Measurements from ENCODE around the gene ACP2. TPM values are rescaled to one million over a fixed set of nuclear protein-coding genes. Genes with fewer than 3 reads are reported as not detected.

ACP2 gene
- total and polyA plus RNA-seq, 9 of the 15 experiments (the other 6 are each of a cell fraction or from before 2014, with no cell fraction given), result 1.9 to 20.0 (median 11.6) TPM

DNA sequence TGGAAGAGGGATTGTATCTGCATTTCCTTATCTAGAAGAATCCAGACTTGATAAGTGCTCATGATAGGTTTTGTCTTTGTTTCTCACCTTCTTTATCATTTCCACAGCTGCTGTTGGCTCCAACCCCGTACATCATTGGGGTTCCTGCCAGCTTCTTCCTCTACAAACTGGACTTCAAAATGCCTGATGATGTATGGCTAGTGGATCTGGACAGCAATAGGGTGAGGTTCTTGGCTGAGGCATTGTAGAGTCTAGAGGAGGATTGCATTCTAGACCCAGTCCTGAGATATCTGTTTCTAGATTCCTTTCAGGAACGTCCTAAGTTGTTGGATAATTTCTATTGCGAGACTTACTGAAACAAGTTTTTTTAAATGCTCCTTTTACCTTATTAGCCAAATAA is 29.4 kb upstream of the ACP2 start:
- in situ Hi-C loops (cut with MboI) (no loop called here), intact Hi-C loops (cut with micrococcal nuclease) (no loop called here)
- Histone ChIP-seq H3K27me3 (ENCODE audit: control insufficient read depth in 2 of 2, insufficient read depth in 2 of 2, low read length in 2 of 2) (no peaks in the 10 kb centered on the region), H3K4me1 (replicated peaks in 1 of 2; ENCODE audit: control insufficient read depth in 2 of 2, insufficient read depth in 2 of 2, low read length in 2 of 2) (peaks cover 11 to 22% of the 10 kb centered on the region in 2 experiments), H3K4me2 (ENCODE audit: insufficient read depth, low read length) (no peak overlapping the region), H3K4me3 (no peak overlapping the region), H3K27ac (ENCODE audit: extremely low read depth, low read depth, low read length) (peak overlapping the region; percentile 15; the same call in 2 of the 3 replicates), H3K36me3 (ENCODE audit: control insufficient read depth, insufficient read depth, low read length) (peaks cover 91% of the 10 kb centered on the region), H3K9me3 (replicated peaks; ENCODE audit: control insufficient read depth, insufficient read depth, low read depth, low read length) (no peaks in the 10 kb centered on the region), H3K79me2 (ENCODE audit: control insufficient read depth, insufficient read depth, low read length) (peaks cover 27% of the 10 kb centered on the region), H3K9ac (ENCODE audit: insufficient read depth in 1 of 2, low read depth in 2 of 2, low read length in 2 of 2) (no peak overlapping the region), H4K20me1 (replicated peaks; ENCODE audit: control insufficient read depth, insufficient read depth, low read length) (peaks cover 4% of the 10 kb centered on the region; the same call in 1 of the 2 replicates), H3K9me1 (ENCODE audit: control insufficient read depth, insufficient read depth, low read length) (peaks cover 4% of the 10 kb centered on the region), H2AFZ (ENCODE audit: low read depth, low read length) (no peak overlapping the region)
- 57% methylated on average over 3 of the region's 3 CpGs for WGBS (ENCODE audit: insufficient coverage, low coverage, missing lambda C conversion rate)
- ATAC-seq, result 0 out of 3 replicates have a peak, but pooled peaks have one; percentile 12
- no peak for DNase-seq (ENCODE audit: extremely low read depth in 1 of 4, low spot score in 3 of 4)
- no peak for FAIRE-seq
- BruUV-seq (replicated peaks), result no TSS peak
- ChIA-PET POLR2A (interaction anchor here (0.9 kb wide), 2 partner anchors 13 to 59 kb away, joined by 3 read pairs; no protein-coding TSS in a partner anchor), CTCF (ENCODE audit: low intra/inter-chr PET ratio) (no interaction called here)
- TF ChIP-seq KAT2B (IDR thresholded peaks at IDR 0.05; ENCODE audit: low read depth, low read length), result no peak
- TF ChIP-seq, protein P1, sequence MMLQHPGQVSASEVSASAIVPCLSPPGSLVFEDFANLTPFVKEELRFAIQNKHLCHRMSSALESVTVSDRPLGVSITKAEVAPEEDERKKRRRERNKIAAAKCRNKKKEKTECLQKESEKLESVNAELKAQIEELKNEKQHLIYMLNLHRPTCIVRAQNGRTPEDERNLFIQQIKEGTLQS (IDR thresholded peaks at IDR 0.05), result no peak
- TF ChIP-seq, protein P1 (CRISPR knock-in tag; conservative IDR thresholded peaks at IDR 0.05), result no peak
- no peak for TF ChIP-seq ZKSCAN8 (CRISPR knock-in tag; IDR thresholded peaks at IDR 0.05)
- no peak for TF ChIP-seq PURB (CRISPR knock-in tag; IDR thresholded peaks at IDR 0.05; ENCODE audit: low read depth)
- TF ChIP-seq GMEB1 (CRISPR knock-in tag; IDR thresholded peaks at IDR 0.05), result no peak
- TF ChIP-seq FOXK2 (conservative IDR thresholded peaks at IDR 0.05 in 1 of 2, IDR thresholded peaks at IDR 0.05 in 1 of 2; ENCODE audit: low read depth in 2 of 2), result no peak
- TF ChIP-seq E2F3 (CRISPR knock-in tag; IDR thresholded peaks at IDR 0.05), result no peak
- no peak for TF ChIP-seq SIRT6 (IDR thresholded peaks at IDR 0.05; ENCODE audit: low read depth, low read length)
- TF ChIP-seq, protein P2, sequence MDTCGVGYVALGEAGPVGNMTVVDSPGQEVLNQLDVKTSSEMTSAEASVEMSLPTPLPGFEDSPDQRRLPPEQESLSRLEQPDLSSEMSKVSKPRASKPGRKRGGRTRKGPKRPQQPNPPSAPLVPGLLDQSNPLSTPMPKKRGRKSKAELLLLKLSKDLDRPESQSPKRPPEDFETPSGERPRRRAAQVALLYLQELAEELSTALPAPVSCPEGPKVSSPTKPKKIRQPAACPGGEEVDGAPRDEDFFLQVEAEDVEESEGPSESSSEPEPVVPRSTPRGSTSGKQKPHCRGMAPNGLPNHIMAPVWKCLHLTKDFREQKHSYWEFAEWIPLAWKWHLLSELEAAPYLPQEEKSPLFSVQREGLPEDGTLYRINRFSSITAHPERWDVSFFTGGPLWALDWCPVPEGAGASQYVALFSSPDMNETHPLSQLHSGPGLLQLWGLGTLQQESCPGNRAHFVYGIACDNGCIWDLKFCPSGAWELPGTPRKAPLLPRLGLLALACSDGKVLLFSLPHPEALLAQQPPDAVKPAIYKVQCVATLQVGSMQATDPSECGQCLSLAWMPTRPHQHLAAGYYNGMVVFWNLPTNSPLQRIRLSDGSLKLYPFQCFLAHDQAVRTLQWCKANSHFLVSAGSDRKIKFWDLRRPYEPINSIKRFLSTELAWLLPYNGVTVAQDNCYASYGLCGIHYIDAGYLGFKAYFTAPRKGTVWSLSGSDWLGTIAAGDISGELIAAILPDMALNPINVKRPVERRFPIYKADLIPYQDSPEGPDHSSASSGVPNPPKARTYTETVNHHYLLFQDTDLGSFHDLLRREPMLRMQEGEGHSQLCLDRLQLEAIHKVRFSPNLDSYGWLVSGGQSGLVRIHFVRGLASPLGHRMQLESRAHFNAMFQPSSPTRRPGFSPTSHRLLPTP (IDR thresholded peaks at IDR 0.05; ENCODE audit: borderline replicate concordance, extremely low read depth, insufficient read length), result no peak
- TF ChIP-seq RBFOX2 (IDR thresholded peaks at IDR 0.05; ENCODE audit: low read depth, low read length), result 0 out of 2 replicates have a peak, but pooled peaks have one; percentile 13
- TF ChIP-seq EGR1 (conservative IDR thresholded peaks at IDR 0.05), result no peak
- no peak for TF ChIP-seq ZNF175 (CRISPR knock-in tag; IDR thresholded peaks at IDR 0.05; ENCODE audit: low read depth)
- TF ChIP-seq POLR2A (conservative IDR thresholded peaks at IDR 0.05), result no peak
- TF ChIP-seq TBL1XR1 (IDR thresholded peaks at IDR 0.05; ENCODE audit: low read length in 2 of 2), result no peak
- no peak for TF ChIP-seq MAFG (tag; conservative IDR thresholded peaks at IDR 0.05)
- TF ChIP-seq SIX5 (IDR thresholded peaks at IDR 0.05; ENCODE audit: borderline replicate concordance in 1 of 2, insufficient read depth in 1 of 2, low read depth in 1 of 2, low read length in 2 of 2), result no peak
- no peak for TF ChIP-seq L3MBTL2 (IDR thresholded peaks at IDR 0.05)
- TF ChIP-seq NBN (IDR thresholded peaks at IDR 0.05; ENCODE audit: low read depth), result no peak

Measured in K562 (cell line).